ENCODE measurements around the gene KREMEN2. TPM values are rescaled to one million over a fixed set of nuclear protein-coding genes. Genes with fewer than 3 reads are reported as not detected.

KREMEN2 gene
- total and polyA plus RNA-seq, 4 donors: 0.06 to 0.15 (median 0.14) TPM; not detected in 1

- no peaks in the 10 kb centered on the region for H3K9me3 ChIP-seq (ENCODE audit: control insufficient read depth in 4 of 4, insufficient read depth in 3 of 4, low read length in 3 of 4)
- H3K27me3 ChIP-seq (ENCODE audit: control insufficient read depth in 3 of 3, insufficient read depth in 3 of 3, low read length in 2 of 3): peaks cover 4 to 29% (median 22%) of the 10 kb centered on the region in 3 donors
- peak within 1 kb of the TSS; percentile 65 for H3K4me3 ChIP-seq
- WGBS, 2 donors: 1% methylated on average over 76 to 98 of the region's 98 CpGs
- ATAC-seq (ENCODE audit: insufficient read depth, low FRiP score) (peak; percentile 92), DNase-seq (peak; percentile 87 to 94 (median 89))
- H3K9ac ChIP-seq (ENCODE audit: insufficient read depth in 1 of 2, low read length in 2 of 2): no peak within 1 kb of the TSS
- peaks cover 0 to 47% (median 4%) of the 10 kb centered on the region in 5 donors for H3K4me1 ChIP-seq (ENCODE audit: control insufficient read depth in 5 of 5, insufficient read depth in 5 of 5, low read length in 5 of 5)
- TF ChIP-seq CTCF (IDR thresholded peaks at IDR 0.05; ENCODE audit: control extremely low read depth, extremely low read depth): no peak
- H3K27ac ChIP-seq (ENCODE audit: low read depth in 1 of 2, low read length in 1 of 2): peak within 1 kb of the TSS; percentile 29 to 33
- no peaks in the 10 kb centered on the region for H3K36me3 ChIP-seq (ENCODE audit: control insufficient read depth in 4 of 4, insufficient read depth in 4 of 4, low read length in 4 of 4)
Measured at GRCh38 chr16:2968738-2969544, 4.9 kb downstream of the KREMEN2 start, which contains the start of gene PAQR4. Gene PAQR4 (plus strand): TSS chr16:2969348. CDS start chr16:2969675, 327 bp downstream.

- no peak for TF ChIP-seq CTCF (IDR thresholded peaks at IDR 0.05; ENCODE audit: control extremely low read depth, extremely low read depth)
- peaks cover 4 to 23% (median 18%) of the 10 kb centered on the region in 3 donors for H3K27me3 ChIP-seq (ENCODE audit: control insufficient read depth in 3 of 3, insufficient read depth in 3 of 3, low read length in 2 of 3)
- peaks cover 0 to 43% (median 3%) of the 10 kb centered on the region in 5 donors for H3K4me1 ChIP-seq (ENCODE audit: control insufficient read depth in 5 of 5, insufficient read depth in 5 of 5, low read length in 5 of 5)
- H3K27ac ChIP-seq (ENCODE audit: low read depth in 1 of 2, low read length in 1 of 2): peak overlapping the region; percentile 29 to 33
- DNase-seq: peak in 2 of 3 donors; percentile 44 to 50
- ATAC-seq (ENCODE audit: insufficient read depth, low FRiP score): peak; percentile 36
- H3K9me3 ChIP-seq (ENCODE audit: control insufficient read depth in 4 of 4, insufficient read depth in 3 of 4, low read length in 3 of 4): no peaks in the 10 kb centered on the region
- peak overlapping the region; percentile 65 for H3K4me3 ChIP-seq
- H3K9ac ChIP-seq (ENCODE audit: insufficient read depth in 1 of 2, low read length in 2 of 2): no peak overlapping the region
- no peaks in the 10 kb centered on the region for H3K36me3 ChIP-seq (ENCODE audit: control insufficient read depth in 4 of 4, insufficient read depth in 4 of 4, low read length in 4 of 4)
- WGBS, 2 donors: 1 to 2% methylated on average over 63 to 83 of the region's 83 CpGs
Measured at GRCh38 chr16:2969545-2970521, 5.8 kb downstream of the KREMEN2 start.

GRCh38 chr16:2970563-2970962 lies 6.5 kb downstream of the KREMEN2 start:
- ATAC-seq (ENCODE audit: insufficient read depth, low FRiP score) (no peak), DNase-seq (peak in 1 of 3 donors; percentile 11)
- Histone ChIP-seq H3K36me3 (ENCODE audit: control insufficient read depth in 4 of 4, insufficient read depth in 4 of 4, low read length in 4 of 4) (no peaks in the 10 kb centered on the region), H3K27me3 (ENCODE audit: control insufficient read depth in 3 of 3, insufficient read depth in 3 of 3, low read length in 2 of 3) (peaks cover 4 to 19% (median 14%) of the 10 kb centered on the region in 3 donors), H3K9ac (ENCODE audit: insufficient read depth in 1 of 2, low read length in 2 of 2) (no peak overlapping the region), H3K4me1 (ENCODE audit: control insufficient read depth in 5 of 5, insufficient read depth in 5 of 5, low read length in 5 of 5) (peaks cover 0 to 43% (median 3%) of the 10 kb centered on the region in 5 donors), H3K27ac (ENCODE audit: low read depth in 1 of 2, low read length in 1 of 2) (no peak overlapping the region), H3K9me3 (ENCODE audit: control insufficient read depth in 4 of 4, insufficient read depth in 3 of 4, low read length in 3 of 4) (no peaks in the 10 kb centered on the region), H3K4me3 (no peak overlapping the region)
- TF ChIP-seq CTCF (IDR thresholded peaks at IDR 0.05; ENCODE audit: control extremely low read depth, extremely low read depth): no peak
- 83 to 89% methylated on average over 6 of the region's 6 CpGs for WGBS, 2 donors
